WTC11 (cell line): Measurements from ENCODE around the gene MS4A2. TPM values are rescaled to one million over a fixed set of nuclear protein-coding genes. Genes with fewer than 3 reads are reported as not detected.

ENCODE experiments used
- ATAC-seq: fragments of 200-7000 bp; cut with Tn5 transposase; 2 replicates; pipeline ENCODE4 v1.10.0; 2021; ENCODE audit warnings: mild to moderate bottlenecking, moderate library complexity
- CTCF ChIA-PET: fragments of 300-600 bp; sonication (Branson Sonifier 250); formaldehyde crosslinking; loops from one replicate; lab custom pipeline; 2021; ENCODE audit warnings: antibody characterized with exemption; lab: Charles Lee
- POLR2A ChIA-PET: fragments of 350-600 bp; sonication (Branson Sonifier 250); formaldehyde crosslinking; loops from one replicate; lab custom pipeline; 2021; ENCODE audit warnings: antibody characterized with exemption; lab: Charles Lee
- DNase-seq: peaks from one replicate; pipeline ENCODE4 v3.0.0; 2021; ENCODE audit warnings: low spot score
- H3K27ac Mint-ChIP-seq: 2 replicates; pipeline ENCODE4 v1.8.0; 2021; ENCODE audit warnings: mixed read lengths
- H3K27me3 Mint-ChIP-seq: 2 replicates; pipeline ENCODE4 v1.8.0; 2021; ENCODE audit warnings: low read depth, mild to moderate bottlenecking, moderate library complexity, mixed read lengths
- H3K36me3 Mint-ChIP-seq: 2 replicates; pipeline ENCODE4 v1.8.0; 2021; ENCODE audit warnings: mixed read lengths
- H3K4me1 Mint-ChIP-seq: 2 replicates; pipeline ENCODE4 v1.8.0; 2022; ENCODE audit warnings: mixed read lengths
- H3K4me3 Mint-ChIP-seq: 2 replicates; pipeline ENCODE4 v1.8.0; 2021; ENCODE audit warnings: mild to moderate bottlenecking, moderate library complexity, mixed read lengths
- H3K9me3 Mint-ChIP-seq: 2 replicates; pipeline ENCODE4 v1.8.0; 2021; ENCODE audit warnings: mixed read lengths
- FOXP1 ChIP-seq: sonication (generic); formaldehyde crosslinking; IDR thresholded peaks from 2 replicates; pipeline ENCODE4 v1.8.0; 2022; ENCODE audit warnings: missing genetic modification reagents, mild to moderate bottlenecking, moderate library complexity, borderline replicate concordance
- GABPB1 ChIP-seq: sonication (generic); formaldehyde crosslinking; IDR thresholded peaks from 2 replicates; pipeline ENCODE4 v1.8.1; 2023; ENCODE audit warnings: mild to moderate bottlenecking, missing genetic modification reagents
- GRHL2 ChIP-seq: fragments of 250-450 bp; sonication (Bioruptor Pico); IDR thresholded peaks from 2 replicates; pipeline ENCODE4 v1.8.0; 2022; ENCODE audit warnings: mild to moderate bottlenecking, moderate library complexity; ENCODE audit not compliant: insufficient replicate concordance, severe bottlenecking
- GTF2I ChIP-seq: fragments of 250-450 bp; sonication (Bioruptor Pico); conservative IDR thresholded peaks from 2 replicates; pipeline ENCODE4 v1.4.0; 2021; ENCODE audit warnings: mild to moderate bottlenecking
- HMGA2 ChIP-seq: fragments of 250-450 bp; sonication (Bioruptor Pico); IDR thresholded peaks from 2 replicates; pipeline ENCODE4 v1.4.0; 2021; ENCODE audit warnings: mild to moderate bottlenecking, moderate library complexity
- JAZF1 ChIP-seq: fragments of 250-450 bp; sonication (Bioruptor Pico); IDR thresholded peaks from 2 replicates; pipeline ENCODE4 v1.9.0; 2021; ENCODE audit warnings: moderate library complexity, mild to moderate bottlenecking, inconsistent platforms
- JUN ChIP-seq: sonication (generic); formaldehyde crosslinking; IDR thresholded peaks from 2 replicates; pipeline ENCODE4 v1.8.0; 2023; ENCODE audit warnings: mild to moderate bottlenecking, missing genetic modification reagents
- KAT7 ChIP-seq: sonication (generic); formaldehyde crosslinking; IDR thresholded peaks from 2 replicates; pipeline ENCODE4 v1.8.1; 2023; ENCODE audit warnings: missing genetic modification reagents, mild to moderate bottlenecking, borderline replicate concordance
- NFYB ChIP-seq: sonication (generic); formaldehyde crosslinking; conservative IDR thresholded peaks from 2 replicates; pipeline ENCODE4 v1.8.0; 2022; ENCODE audit warnings: low read depth, missing genetic modification reagents
- PRRX2 ChIP-seq: fragments of 250-450 bp; sonication (Bioruptor Pico); IDR thresholded peaks from 2 replicates; pipeline ENCODE4 v1.8.0; 2021; ENCODE audit warnings: mild to moderate bottlenecking
- SMAD3 ChIP-seq: sonication (generic); formaldehyde crosslinking; IDR thresholded peaks from 2 replicates; pipeline ENCODE4 v1.8.0; 2022; ENCODE audit warnings: missing genetic modification reagents, mild to moderate bottlenecking, borderline replicate concordance
- SMAD4 ChIP-seq: sonication (generic); formaldehyde crosslinking; IDR thresholded peaks from 2 replicates; pipeline ENCODE4 v1.8.0; 2022; ENCODE audit warnings: mild to moderate bottlenecking, missing genetic modification reagents
- SOX15 ChIP-seq: fragments of 250-450 bp; sonication (Bioruptor Pico); IDR thresholded peaks from 2 replicates; pipeline ENCODE4 v1.9.0; 2021; ENCODE audit warnings: mild to moderate bottlenecking
- TEAD4 ChIP-seq: sonication (generic); formaldehyde crosslinking; IDR thresholded peaks from 2 replicates; pipeline ENCODE4 v1.8.0; 2022; ENCODE audit warnings: mild to moderate bottlenecking, missing genetic modification reagents
- TP53 ChIP-seq: sonication (generic); formaldehyde crosslinking; IDR thresholded peaks from 2 replicates; pipeline ENCODE4 v1.8.1; 2023; ENCODE audit warnings: mild to moderate bottlenecking, missing genetic modification reagents
- ZNF317 ChIP-seq: sonication (generic); formaldehyde crosslinking; IDR thresholded peaks from 2 replicates; pipeline ENCODE4 v1.8.1; 2023; ENCODE audit warnings: low read depth, mild to moderate bottlenecking, moderate library complexity, missing genetic modification reagents, borderline replicate concordance
- total RNA-seq: library from RNA; stranded (reverse); gene quantifications from 3 replicates; pipeline ENCODE4 v1.2.3, GENCODE V29; 2021
- TF ChIP-seq, protein P1 (sequence below): sonication (generic); formaldehyde crosslinking; IDR thresholded peaks from 2 replicates; pipeline ENCODE4 v1.8.1; 2023; ENCODE audit warnings: mild to moderate bottlenecking, moderate library complexity, missing genetic modification reagents
- TF ChIP-seq, protein P2 (sequence below): sonication (generic); formaldehyde crosslinking; IDR thresholded peaks from 2 replicates; pipeline ENCODE4 v1.8.1; 2022; ENCODE audit warnings: mild to moderate bottlenecking, missing genetic modification reagents, moderate library complexity, borderline replicate concordance
- TF ChIP-seq, protein P3 (sequence below): sonication (generic); formaldehyde crosslinking; IDR thresholded peaks from 2 replicates; pipeline ENCODE4 v1.8.1; 2022; ENCODE audit warnings: low read depth, mild to moderate bottlenecking, moderate library complexity, missing genetic modification reagents, borderline replicate concordance
- TF ChIP-seq, protein P4 (sequence below): fragments of 250-450 bp; sonication (Bioruptor Pico); IDR thresholded peaks from 2 replicates; pipeline ENCODE4 v1.9.0; 2021; ENCODE audit warnings: moderate library complexity, mild to moderate bottlenecking, inconsistent platforms, borderline replicate concordance
- TF ChIP-seq, protein P5 (sequence below): sonication (generic); formaldehyde crosslinking; IDR thresholded peaks from 2 replicates; pipeline ENCODE4 v1.8.1; 2022; ENCODE audit warnings: missing genetic modification reagents, borderline replicate concordance
- TF ChIP-seq, protein P6 (sequence below): fragments of 250-450 bp; sonication (Bioruptor Pico); IDR thresholded peaks from 2 replicates; pipeline ENCODE4 v2.1.2; 2022; ENCODE audit warnings: mild to moderate bottlenecking, moderate library complexity
- TF ChIP-seq, protein P7 (sequence below): sonication (generic); formaldehyde crosslinking; IDR thresholded peaks from 2 replicates; pipeline ENCODE4 v1.8.0; 2022; ENCODE audit warnings: mild to moderate bottlenecking, missing genetic modification reagents
- TF ChIP-seq, protein P8 (sequence below): sonication (generic); formaldehyde crosslinking; IDR thresholded peaks from 2 replicates; pipeline ENCODE4 v1.8.1; 2023; ENCODE audit warnings: mild to moderate bottlenecking, missing genetic modification reagents, borderline replicate concordance

The MS4A2 gene
- total RNA-seq, 1 experiment from 2014 or later: not detected

DNA sequence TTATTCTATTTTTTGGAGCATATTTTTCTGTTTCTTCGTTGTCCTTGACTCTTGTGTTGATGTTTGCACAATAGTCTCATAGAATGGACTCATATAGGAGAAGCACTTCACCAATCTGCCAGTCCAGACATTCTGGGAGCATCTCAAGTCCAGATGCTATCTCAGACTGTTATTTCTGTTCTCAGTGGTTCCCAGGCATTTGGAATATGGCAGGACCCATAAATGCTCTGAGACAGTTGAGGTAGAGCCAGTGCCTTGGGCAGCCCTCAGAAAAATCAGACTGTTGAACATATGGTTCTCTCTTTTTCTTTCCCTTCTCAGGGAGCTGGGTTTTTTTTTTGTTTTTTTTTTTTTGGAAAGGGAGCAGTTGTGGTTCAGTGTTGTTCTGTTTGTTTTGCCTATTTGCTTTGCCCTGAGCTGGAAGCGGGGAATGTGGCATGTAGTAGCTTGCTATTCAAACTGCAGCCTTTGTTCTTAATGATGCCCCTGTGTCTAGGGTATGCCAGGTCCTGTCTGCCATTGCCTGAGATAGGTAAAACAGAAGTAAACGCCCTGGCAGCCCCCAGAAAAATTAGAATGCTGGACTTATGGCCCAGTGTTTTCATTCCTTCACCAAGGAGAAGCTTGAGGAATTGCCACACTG is 3.7 kb upstream of the MS4A2 start:
- H3K36me3 Mint-ChIP-seq: no peaks in the 10 kb centered on the region

DNA sequence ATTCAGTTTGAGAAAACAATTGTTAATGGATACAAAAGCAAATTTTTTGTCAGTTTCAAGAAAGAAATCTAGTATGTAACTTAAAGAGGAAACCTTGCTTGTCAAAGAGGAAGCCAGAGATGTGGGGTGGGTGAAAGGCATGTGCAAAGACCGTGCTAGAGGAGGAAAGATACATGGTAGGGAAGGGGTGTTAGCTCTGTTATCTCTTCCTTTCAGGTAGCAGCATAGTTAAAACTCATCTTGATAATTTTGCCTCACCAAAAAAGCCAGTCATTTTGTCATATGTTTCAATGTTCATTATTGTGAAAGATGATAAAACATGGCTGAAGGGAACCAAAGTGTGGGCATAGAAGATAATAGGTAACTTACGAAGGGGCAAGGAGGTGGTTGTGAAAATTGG is 2.6 kb upstream of the MS4A2 start:
- CTCF ChIA-PET: no interaction called here
- no peak for ATAC-seq
- POLR2A ChIA-PET: no interaction called here
- TF ChIP-seq, protein P1, sequence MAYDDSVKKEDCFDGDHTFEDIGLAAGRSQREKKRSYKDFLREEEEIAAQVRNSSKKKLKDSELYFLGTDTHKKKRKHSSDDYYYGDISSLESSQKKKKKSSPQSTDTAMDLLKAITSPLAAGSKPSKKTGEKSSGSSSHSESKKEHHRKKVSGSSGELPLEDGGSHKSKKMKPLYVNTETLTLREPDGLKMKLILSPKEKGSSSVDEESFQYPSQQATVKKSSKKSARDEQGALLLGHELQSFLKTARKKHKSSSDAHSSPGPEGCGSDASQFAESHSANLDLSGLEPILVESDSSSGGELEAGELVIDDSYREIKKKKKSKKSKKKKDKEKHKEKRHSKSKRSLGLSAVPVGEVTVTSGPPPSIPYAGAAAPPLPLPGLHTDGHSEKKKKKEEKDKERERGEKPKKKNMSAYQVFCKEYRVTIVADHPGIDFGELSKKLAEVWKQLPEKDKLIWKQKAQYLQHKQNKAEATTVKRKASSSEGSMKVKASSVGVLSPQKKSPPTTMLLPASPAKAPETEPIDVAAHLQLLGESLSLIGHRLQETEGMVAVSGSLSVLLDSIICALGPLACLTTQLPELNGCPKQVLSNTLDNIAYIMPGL (CRISPR knock-in tag): no peak
- TF ChIP-seq, protein P2, sequence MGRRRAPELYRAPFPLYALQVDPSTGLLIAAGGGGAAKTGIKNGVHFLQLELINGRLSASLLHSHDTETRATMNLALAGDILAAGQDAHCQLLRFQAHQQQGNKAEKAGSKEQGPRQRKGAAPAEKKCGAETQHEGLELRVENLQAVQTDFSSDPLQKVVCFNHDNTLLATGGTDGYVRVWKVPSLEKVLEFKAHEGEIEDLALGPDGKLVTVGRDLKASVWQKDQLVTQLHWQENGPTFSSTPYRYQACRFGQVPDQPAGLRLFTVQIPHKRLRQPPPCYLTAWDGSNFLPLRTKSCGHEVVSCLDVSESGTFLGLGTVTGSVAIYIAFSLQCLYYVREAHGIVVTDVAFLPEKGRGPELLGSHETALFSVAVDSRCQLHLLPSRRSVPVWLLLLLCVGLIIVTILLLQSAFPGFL: no peak
- TF ChIP-seq PRRX2 (CRISPR knock-in tag) (no peak), FOXP1 (CRISPR knock-in tag) (no peak), SMAD3 (CRISPR knock-in tag) (no peak), GABPB1 (CRISPR knock-in tag) (no peak)
- TF ChIP-seq, protein P3, sequence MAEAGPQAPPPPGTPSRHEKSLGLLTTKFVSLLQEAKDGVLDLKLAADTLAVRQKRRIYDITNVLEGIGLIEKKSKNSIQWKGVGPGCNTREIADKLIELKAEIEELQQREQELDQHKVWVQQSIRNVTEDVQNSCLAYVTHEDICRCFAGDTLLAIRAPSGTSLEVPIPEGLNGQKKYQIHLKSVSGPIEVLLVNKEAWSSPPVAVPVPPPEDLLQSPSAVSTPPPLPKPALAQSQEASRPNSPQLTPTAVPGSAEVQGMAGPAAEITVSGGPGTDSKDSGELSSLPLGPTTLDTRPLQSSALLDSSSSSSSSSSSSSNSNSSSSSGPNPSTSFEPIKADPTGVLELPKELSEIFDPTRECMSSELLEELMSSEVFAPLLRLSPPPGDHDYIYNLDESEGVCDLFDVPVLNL (CRISPR knock-in tag): no peak
- TF ChIP-seq, protein P4, sequence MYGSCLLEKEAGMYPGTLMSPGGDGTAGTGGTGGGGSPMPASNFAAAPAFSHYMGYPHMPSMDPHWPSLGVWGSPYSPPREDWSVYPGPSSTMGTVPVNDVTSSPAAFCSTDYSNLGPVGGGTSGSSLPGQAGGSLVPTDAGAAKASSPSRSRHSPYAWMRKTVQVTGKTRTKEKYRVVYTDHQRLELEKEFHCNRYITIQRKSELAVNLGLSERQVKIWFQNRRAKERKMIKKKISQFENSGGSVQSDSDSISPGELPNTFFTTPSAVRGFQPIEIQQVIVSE (CRISPR knock-in tag): no peak

More for the DNA sequence above, 3.7 kb upstream of the MS4A2 start:
- H3K4me1 Mint-ChIP-seq: no peaks in the 10 kb centered on the region
- H3K27me3 Mint-ChIP-seq: no peaks in the 10 kb centered on the region
- H3K4me3 Mint-ChIP-seq: no peak overlapping the region
- ChIA-PET POLR2A (no interaction called here), CTCF (no interaction called here)
- 0 out of 2 replicates have a peak, but pooled peaks cover 3% of the 10 kb centered on the region for H3K9me3 Mint-ChIP-seq
- no peak for TF ChIP-seq SMAD4 (CRISPR knock-in tag)
- no peak for TF ChIP-seq GRHL2 (CRISPR knock-in tag)
- TF ChIP-seq SOX15: no peak
- TF ChIP-seq ZNF317 (CRISPR knock-in tag): no peak
- no peak for TF ChIP-seq HMGA2 (CRISPR knock-in tag)
- TF ChIP-seq, protein P5, sequence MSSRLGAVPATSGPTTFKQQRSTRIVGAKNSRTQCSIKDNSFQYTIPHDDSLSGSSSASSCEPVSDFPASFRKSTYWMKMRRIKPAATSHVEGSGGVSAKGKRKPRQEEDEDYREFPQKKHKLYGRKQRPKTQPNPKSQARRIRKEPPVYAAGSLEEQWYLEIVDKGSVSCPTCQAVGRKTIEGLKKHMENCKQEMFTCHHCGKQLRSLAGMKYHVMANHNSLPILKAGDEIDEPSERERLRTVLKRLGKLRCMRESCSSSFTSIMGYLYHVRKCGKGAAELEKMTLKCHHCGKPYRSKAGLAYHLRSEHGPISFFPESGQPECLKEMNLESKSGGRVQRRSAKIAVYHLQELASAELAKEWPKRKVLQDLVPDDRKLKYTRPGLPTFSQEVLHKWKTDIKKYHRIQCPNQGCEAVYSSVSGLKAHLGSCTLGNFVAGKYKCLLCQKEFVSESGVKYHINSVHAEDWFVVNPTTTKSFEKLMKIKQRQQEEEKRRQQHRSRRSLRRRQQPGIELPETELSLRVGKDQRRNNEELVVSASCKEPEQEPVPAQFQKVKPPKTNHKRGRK (CRISPR knock-in tag): no peak
- TF ChIP-seq PRRX2 (CRISPR knock-in tag): no peak
- TF ChIP-seq GTF2I: no peak
- TF ChIP-seq, protein P6, sequence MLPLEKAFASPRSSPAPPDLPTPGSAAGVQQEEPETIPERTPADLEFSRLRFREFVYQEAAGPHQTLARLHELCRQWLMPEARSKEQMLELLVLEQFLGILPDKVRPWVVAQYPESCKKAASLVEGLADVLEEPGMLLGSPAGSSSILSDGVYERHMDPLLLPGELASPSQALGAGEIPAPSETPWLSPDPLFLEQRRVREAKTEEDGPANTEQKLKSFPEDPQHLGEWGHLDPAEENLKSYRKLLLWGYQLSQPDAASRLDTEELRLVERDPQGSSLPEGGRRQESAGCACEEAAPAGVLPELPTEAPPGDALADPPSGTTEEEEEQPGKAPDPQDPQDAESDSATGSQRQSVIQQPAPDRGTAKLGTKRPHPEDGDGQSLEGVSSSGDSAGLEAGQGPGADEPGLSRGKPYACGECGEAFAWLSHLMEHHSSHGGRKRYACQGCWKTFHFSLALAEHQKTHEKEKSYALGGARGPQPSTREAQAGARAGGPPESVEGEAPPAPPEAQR (CRISPR knock-in tag): no peak
- TF ChIP-seq FOXP1 (CRISPR knock-in tag): no peak
- no peak for TF ChIP-seq GABPB1 (CRISPR knock-in tag)
- TF ChIP-seq JAZF1 (CRISPR knock-in tag): no peak
- no peak for TF ChIP-seq NFYB (CRISPR knock-in tag)
- TF ChIP-seq, protein P7, sequence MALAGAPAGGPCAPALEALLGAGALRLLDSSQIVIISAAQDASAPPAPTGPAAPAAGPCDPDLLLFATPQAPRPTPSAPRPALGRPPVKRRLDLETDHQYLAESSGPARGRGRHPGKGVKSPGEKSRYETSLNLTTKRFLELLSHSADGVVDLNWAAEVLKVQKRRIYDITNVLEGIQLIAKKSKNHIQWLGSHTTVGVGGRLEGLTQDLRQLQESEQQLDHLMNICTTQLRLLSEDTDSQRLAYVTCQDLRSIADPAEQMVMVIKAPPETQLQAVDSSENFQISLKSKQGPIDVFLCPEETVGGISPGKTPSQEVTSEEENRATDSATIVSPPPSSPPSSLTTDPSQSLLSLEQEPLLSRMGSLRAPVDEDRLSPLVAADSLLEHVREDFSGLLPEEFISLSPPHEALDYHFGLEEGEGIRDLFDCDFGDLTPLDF (CRISPR knock-in tag): no peak
- no peak for TF ChIP-seq TP53 (CRISPR knock-in tag)
- no peak for TF ChIP-seq JUN (CRISPR knock-in tag)
- TF ChIP-seq KAT7 (CRISPR knock-in tag): no peak
- no peak for TF ChIP-seq TEAD4 (CRISPR knock-in tag)
- TF ChIP-seq, protein P8, sequence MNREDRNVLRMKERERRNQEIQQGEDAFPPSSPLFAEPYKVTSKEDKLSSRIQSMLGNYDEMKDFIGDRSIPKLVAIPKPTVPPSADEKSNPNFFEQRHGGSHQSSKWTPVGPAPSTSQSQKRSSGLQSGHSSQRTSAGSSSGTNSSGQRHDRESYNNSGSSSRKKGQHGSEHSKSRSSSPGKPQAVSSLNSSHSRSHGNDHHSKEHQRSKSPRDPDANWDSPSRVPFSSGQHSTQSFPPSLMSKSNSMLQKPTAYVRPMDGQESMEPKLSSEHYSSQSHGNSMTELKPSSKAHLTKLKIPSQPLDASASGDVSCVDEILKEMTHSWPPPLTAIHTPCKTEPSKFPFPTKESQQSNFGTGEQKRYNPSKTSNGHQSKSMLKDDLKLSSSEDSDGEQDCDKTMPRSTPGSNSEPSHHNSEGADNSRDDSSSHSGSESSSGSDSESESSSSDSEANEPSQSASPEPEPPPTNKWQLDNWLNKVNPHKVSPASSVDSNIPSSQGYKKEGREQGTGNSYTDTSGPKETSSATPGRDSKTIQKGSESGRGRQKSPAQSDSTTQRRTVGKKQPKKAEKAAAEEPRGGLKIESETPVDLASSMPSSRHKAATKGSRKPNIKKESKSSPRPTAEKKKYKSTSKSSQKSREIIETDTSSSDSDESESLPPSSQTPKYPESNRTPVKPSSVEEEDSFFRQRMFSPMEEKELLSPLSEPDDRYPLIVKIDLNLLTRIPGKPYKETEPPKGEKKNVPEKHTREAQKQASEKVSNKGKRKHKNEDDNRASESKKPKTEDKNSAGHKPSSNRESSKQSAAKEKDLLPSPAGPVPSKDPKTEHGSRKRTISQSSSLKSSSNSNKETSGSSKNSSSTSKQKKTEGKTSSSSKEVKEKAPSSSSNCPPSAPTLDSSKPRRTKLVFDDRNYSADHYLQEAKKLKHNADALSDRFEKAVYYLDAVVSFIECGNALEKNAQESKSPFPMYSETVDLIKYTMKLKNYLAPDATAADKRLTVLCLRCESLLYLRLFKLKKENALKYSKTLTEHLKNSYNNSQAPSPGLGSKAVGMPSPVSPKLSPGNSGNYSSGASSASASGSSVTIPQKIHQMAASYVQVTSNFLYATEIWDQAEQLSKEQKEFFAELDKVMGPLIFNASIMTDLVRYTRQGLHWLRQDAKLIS: no peak
- DNase-seq (no peak), ATAC-seq (no peak)
- H3K27ac Mint-ChIP-seq: no peak overlapping the region

More for the DNA sequence above, 2.6 kb upstream of the MS4A2 start:
- Mint-ChIP-seq H3K9me3 (no peaks in the 10 kb centered on the region), H3K36me3 (no peaks in the 10 kb centered on the region), H3K4me3 (no peak overlapping the region), H3K27me3 (no peaks in the 10 kb centered on the region), H3K4me1 (no peaks in the 10 kb centered on the region), H3K27ac (no peak overlapping the region)
- DNase-seq: no peak
